Femur (tissue), 1 donor: ENCODE results near the gene PODN.

ENCODE experiments used
- DNase-seq: peaks from one replicate; pipeline ENCODE4 v3.0.0-alpha.2; 2017

The PODN gene

GRCh38 chr1:53090227-53091147, 28.5 kb downstream of the PODN start:
- DNase-seq, result no peak

DNA sequence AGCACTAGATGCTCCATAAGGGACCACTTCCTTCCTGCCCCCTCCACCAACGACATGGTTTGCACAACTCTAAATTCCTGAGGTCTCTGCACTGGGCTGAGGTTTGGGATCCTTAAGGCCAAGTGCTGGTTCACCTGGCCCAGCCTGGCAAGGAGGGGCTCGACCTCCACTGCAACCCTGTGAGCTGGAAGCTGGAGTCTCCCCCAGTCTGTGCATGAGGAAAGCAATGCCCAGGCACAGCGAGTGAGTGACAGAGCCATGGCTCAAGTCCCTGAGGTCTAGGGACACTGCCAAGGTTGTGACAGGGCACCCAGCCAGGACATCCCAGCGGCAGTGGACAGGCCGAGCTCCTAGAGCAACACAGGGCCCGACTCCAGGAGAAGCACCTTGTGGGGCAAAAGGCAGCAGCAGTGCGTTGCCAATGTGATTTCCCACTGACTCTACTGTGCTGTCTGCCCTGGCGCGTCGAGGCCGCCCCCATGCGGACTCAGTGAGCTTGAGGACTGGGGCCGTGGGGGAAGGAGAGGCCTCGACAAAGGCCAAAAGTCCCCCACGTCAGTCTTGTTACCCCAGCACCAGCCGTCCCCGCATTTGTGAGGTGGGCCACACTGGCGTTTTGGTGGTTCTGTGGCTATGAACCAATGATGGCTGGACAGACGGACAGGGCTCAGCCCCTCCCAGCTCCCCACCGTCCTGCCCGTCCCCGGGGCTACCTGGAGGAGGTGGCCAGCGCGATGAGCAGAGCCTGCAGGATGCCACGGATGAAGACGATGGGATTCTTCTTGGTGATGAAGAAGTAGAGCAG, 30.0 kb downstream of the PODN start:
- no peak for DNase-seq

DNA sequence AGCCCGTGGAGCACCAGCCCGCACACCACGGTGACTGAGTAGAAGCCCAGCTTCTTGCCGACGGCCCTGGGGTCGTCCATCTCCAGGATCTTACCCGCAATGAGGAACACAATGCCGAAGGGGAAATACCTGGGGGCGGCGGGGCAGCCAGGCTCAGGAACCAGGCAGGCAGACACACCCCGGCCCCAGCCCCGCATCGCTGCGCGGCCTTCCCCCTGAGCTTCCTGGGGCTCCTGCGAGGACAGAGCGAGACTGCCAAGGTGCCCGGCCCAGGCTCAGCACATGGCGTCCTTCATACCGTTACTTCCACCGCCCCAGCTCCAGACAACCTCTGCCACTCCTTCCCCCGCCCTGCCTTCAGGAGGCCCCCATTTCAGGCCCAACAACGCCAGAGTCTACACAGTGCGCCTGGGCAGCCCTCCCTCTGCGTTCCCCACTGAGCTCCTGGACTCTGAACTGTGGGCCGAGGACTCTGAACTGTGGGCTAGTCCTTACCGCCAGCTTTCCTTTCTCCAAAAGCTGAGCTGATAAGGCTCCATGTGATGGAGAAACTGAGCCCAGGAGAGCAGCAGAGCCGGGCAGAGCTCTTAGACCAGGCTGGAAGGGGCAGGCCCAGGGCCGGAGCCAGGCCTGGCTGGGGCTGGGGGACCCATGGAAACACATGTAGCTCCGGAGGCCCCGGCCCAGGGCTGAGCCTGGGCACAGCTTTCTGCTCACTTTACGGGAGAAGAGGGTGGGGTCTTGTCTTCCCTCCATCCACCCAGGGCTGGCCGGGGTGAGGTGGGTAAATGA, 30.8 kb downstream of the PODN start:
- DNase-seq, result no peak

DNA sequence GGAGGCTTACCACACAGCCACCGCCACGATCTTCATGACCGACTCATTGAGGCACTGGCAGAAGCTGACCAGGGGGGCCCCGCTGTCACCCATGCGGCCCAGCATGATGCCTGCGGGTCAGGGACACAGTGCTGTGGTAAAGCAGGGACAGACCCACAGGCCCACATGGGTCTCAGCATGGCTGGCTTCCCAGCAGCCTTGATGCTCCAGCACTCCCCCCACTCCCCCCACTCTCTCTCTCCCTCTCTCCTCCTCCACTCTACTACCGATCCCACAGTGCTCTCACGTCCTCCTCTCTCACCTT, 31.4 kb downstream of the PODN start:
- no peak for DNase-seq

DNA sequence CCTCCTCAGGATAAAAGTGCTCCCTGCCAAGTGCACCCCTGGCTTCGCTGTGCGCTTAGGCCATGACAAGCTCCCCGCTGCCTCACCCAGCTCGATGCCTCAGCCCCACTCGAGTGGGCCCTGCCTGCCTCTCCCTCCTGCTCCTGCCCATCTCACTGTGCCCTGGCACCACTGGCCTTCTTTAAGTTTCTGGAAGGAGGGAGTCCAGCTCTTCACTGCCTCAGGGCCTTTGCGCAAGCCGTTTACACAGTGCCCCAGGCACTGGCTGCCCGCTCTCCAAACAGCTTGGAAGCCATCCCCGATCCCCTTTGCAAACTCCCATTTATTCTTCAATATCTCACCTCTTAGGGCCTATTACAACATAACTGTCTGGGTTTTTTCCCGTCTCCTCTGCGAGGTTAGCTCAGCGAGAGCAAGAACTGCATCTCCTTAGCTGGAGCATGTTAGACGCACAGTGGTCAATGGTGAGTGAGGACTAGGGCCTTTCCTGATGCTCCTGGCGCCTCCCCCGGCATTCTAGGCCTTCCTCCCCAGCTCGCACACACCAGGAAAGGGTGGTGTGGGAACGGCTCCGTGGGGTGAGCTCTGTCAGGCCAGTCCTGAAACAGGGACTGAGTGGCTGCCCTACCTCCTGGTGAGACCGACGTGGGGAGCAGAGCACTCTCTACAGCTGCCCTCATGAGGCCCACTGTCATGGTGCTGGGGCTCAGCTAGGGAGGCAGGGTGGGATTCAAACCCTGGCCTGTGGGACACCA, 31.9 kb downstream of the PODN start:
- no peak for DNase-seq

DNA sequence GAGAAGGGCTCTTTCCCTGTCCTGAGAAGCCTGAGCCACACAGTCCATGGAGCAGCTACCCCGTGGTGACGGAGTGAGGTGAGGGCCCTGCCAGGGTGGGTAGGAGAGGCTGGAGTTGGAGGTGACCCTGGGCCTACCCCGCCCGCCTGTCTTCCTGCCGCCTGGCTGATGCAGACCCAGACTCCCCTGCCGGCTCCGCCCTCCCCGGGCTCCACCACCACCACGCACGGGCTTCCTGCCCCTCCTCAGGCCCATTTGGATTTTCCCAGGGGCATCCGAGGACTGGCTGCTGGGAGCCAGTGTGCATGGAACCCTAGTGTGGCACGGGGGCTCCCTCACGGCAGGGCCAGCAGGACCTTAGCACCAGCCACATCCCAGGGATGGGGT, 32.5 kb downstream of the PODN start:
- DNase-seq, result no peak

DNA sequence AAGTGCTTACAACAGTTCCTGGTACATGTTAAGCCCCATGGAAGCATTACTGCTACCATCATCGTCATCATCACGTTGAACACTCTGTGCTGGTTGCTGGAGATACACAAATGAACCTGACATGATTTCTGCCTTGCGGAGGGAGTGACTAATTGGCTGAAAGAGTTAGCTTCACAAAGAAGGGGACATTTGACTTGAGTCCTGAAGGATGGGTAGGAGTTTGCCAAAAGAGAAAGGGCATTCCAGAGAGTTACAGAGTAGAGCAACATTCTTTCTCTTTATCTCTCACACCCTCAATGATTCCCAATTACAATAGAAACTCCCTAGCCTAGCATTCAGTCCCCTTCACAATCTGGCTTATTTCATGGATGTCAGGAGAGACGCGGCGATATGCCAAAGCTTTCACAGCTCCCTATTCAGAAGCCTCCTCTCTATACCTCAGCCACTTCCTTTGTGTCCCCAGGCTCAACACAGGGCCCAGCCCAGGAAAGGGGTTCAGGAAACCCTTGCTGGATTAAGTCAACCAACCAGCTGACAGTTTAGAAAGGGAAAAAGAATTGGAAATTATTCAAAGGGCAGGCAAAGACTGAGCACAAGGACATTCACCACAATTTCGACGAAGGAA, 42.4 kb downstream of the PODN start:
- DNase-seq, result no peak

- no peak for DNase-seq
Observed at GRCh38 chr1:53107090-53107489, 45.1 kb downstream of the PODN start.

GRCh38 chr1:53107570-53108322, 45.7 kb downstream of the PODN start:
- DNase-seq, result no peak

DNA sequence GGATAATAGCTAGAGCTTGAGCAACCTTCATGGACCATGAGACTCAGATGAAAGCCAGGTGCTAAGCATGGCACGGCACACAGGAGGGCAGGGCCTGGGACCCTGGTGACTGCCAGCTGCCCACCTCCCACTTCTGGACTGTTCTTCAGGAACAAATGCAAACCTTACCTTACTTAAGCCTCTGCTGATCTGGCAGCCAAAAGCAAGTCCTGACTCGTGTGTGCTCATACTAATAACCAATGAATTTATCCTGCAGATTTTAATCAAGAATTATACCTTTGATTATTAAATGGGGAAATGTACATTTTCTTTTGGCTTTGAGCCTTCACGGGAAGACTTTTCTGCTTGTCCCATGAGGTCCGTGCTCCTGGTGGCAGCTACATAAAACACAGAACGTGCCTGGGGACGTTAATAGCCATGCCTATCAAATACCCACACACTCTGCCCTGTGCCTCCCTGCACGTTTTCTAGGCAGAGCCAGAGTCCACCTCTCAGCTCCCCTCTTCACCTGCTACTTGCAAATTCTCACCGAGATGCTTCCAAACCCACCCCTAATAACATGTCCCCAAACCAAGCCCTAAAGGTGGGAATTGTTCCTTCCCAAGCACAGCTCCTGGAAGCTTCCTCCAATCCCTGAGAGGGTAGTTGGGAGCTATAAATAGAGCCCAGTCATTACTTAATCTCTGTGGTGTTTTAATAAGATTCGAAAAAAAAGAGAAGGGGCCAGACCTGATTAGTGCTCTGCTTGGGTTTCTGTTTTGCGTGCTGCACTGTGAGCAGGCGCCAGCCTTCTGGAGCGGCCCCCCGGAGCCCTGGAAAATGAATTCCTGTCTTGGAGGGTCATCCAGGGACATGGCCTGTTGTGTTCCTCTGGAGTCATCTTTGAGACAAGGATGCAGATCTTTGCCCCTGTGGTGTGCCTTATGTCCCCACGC, 46.9 kb downstream of the PODN start:
- DNase-seq, result no peak

- no peak for DNase-seq
Observed at GRCh38 chr1:53110370-53111072, 48.5 kb downstream of the PODN start.

GRCh38 chr1:53111073-53111556, 49.1 kb downstream of the PODN start:
- no peak for DNase-seq

DNA sequence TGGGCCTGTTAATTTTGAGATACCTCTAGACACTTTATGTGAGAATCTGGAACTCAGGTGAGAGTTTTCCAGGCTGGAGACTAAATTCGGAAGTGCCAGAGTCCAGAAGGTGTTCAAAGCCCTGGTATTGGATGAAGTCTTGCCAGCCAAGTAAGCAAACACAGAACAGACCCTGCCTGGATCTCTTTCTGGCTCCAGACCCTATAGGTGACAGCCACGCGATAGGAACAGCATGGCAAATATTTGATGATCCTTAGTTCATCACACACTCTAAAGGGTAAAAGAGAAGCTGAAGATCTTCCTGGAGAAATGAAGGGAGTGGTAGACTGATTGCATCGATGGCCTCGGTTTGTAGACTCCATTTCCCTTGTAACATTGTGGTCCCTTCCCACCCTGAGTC, 49.7 kb downstream of the PODN start:
- no peak for DNase-seq

- DNase-seq, result no peak
Observed at GRCh38 chr1:53112271-53112774, 50.3 kb downstream of the PODN start.

GRCh38 chr1:53112861-53113260, 50.8 kb downstream of the PODN start:
- no peak for DNase-seq

DNA sequence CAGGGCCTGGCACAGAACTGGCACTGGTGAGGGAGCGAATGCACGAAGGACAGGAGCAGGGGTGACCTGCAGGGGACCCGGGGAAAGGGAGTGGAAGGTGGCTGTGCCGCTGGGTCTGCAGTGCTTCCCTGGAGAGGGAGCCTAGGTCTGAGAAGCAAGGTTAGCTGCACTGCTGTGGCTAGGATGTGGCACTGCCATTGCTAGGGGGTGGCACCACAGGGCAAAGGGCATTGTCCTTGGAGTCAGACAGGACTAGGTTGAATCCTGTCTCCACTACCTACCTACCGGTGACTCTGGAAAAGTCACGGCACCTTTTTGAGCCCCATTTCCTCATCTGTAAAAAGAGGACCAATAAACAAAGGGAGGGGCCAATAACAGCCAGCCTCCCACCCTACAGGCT, 52.1 kb downstream of the PODN start:
- no peak for DNase-seq

DNA sequence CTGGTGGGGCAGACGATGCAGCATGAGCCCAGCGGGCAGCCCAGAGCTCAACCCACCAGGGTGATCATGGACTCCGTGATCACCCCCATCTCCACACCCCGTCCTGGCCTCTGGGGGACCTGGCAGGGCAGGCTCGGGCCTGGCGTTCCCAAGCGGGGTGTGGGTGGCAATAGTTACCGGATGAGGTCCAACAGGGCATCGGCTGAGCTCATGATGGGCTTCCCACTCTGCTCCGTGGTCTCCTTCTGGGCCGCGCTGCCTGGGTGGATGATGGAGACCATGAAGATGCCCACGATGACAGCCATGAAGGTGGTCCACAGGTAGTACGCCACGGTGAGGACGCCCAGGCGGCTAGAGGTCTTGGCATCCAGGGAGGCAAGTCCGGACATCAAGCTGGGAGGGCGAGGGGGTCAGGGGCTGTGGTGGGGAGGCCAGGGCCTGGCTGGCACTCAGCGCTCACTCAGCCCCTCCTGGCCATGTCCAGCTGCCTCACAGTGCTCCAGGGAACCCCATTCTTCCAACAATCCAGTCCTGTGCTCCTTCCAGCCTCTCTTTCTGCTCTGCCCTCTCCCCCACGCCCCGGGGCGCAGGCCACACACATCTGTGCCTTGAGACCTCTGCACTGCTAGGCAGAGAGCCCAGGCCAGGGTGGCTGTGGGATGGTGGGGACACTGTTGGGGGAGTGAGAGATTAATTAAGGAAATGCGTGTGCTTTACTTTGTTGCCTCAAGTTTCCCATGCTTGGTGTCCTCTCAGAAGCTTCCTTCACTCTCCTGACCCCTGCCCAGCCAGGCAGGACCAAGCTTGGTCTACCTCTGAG, 52.8 kb downstream of the PODN start:
- DNase-seq, result no peak
